DOHH2 (cell line): ENCODE measurements around the gene ZSWIM8.

Experiments
- EZH2phosphoT487 ChIP-seq: fragments of 200-600 bp; sonication (generic); IDR thresholded peaks from 2 replicates; pipeline ENCODE4 v1.6.1; 2017; ENCODE audit warnings: borderline replicate concordance, mild to moderate bottlenecking, antibody characterized with exemption, low read length, moderate library complexity, mixed read lengths
- TF ChIP-seq, protein P1 (sequence below): fragments of 200-600 bp; sonication (generic); IDR thresholded peaks from one replicate; pipeline ENCODE4 v1.5.1; 2014; ENCODE audit warnings: antibody characterized with exemption, mild to moderate bottlenecking, low read depth, low read length; ENCODE audit not compliant: poor library complexity, severe bottlenecking

DNA sequence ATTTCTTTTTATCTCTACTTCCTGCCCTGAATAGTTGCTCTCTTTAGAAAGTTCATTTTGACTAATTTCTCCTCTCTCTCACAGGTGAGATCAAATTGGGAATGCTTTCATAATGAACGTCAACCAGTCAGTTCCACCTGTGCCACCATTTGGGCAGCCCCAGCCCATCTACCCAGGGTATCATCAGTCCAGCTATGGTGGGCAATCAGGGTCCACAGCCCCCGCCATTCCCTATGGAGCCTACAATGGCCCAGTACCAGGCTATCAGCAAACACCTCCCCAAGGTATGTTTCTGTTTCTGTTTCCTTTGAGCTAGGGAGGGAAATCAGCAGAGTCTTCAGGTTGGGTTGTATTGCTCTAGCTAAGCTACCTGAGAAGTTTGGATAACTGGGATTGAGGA, 38.7 kb upstream of the ZSWIM8 start:
- TF ChIP-seq, protein P1, sequence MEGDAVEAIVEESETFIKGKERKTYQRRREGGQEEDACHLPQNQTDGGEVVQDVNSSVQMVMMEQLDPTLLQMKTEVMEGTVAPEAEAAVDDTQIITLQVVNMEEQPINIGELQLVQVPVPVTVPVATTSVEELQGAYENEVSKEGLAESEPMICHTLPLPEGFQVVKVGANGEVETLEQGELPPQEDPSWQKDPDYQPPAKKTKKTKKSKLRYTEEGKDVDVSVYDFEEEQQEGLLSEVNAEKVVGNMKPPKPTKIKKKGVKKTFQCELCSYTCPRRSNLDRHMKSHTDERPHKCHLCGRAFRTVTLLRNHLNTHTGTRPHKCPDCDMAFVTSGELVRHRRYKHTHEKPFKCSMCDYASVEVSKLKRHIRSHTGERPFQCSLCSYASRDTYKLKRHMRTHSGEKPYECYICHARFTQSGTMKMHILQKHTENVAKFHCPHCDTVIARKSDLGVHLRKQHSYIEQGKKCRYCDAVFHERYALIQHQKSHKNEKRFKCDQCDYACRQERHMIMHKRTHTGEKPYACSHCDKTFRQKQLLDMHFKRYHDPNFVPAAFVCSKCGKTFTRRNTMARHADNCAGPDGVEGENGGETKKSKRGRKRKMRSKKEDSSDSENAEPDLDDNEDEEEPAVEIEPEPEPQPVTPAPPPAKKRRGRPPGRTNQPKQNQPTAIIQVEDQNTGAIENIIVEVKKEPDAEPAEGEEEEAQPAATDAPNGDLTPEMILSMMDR = no peak
- TF ChIP-seq EZH2phosphoT487 = no peak
